ENCODE data around the gene RNF38.

GRCh38 chr9:36443581-36443980 is 43.5 kb upstream of the RNF38 start:
- no peak for TF ChIP-seq EZH2 (IDR thresholded peaks at IDR 0.05; ENCODE audit: insufficient read depth, poor library complexity, severe bottlenecking)
- TF ChIP-seq EZH2phosphoT487 (IDR thresholded peaks at IDR 0.05; ENCODE audit: insufficient read depth, low read depth) = no peak
